Spleen (tissue), 11 donors: ENCODE data around the gene HOTAIR. TPM values are rescaled to one million over a fixed set of nuclear protein-coding genes. Genes with fewer than 3 reads are reported as not detected.

ENCODE experiments used
- DNase-seq: peaks from one replicate; pipeline ENCODE4 v3.0.0-alpha.2; 2020
- H3K27ac ChIP-seq, 8 donors: fragments of 200-600 bp; sonication (generic) in 7 of 8; 1 replicate in 4 of 8; 2 replicates in 4 of 8; pipeline versions ENCODE4 v1.5.0 to v1.8.0; 2016 to 2021; ENCODE audit warnings: inconsistent platforms in 4 of 8, mild to moderate bottlenecking in 4 of 8, moderate library complexity in 1 of 8
- H3K27me3 ChIP-seq, 7 donors: fragments of 200-600 bp; sonication (generic) in 6 of 7; replicated peaks in 1 of 7; 1 replicate in 4 of 7; 2 replicates in 3 of 7; pipeline versions ENCODE4 v1.5.0 to v1.8.0; 2016 to 2021; ENCODE audit warnings: inconsistent platforms in 3 of 7, mild to moderate bottlenecking in 1 of 7
- H3K36me3 ChIP-seq, 6 donors: fragments of 200-600 bp; sonication (generic) in 5 of 6; 1 replicate in 4 of 6; 2 replicates in 2 of 6; pipeline versions ENCODE4 v1.5.0 to v1.8.0; 2016 to 2021; ENCODE audit warnings: inconsistent platforms in 2 of 6
- H3K4me1 ChIP-seq, 6 donors: fragments of 200-600 bp; sonication (generic) in 5 of 6; 1 replicate in 3 of 6; 2 replicates in 3 of 6; pipeline versions ENCODE4 v1.5.0 to v1.8.0; 2016 to 2021; ENCODE audit warnings: inconsistent platforms in 3 of 6
- H3K4me3 ChIP-seq, 8 donors: fragments of 200-600 bp; sonication (generic) in 7 of 8; 1 replicate in 4 of 8; 2 replicates in 4 of 8; pipeline versions ENCODE4 v1.5.0 to v1.8.0; 2016 to 2021; ENCODE audit warnings: inconsistent platforms in 4 of 8, mild to moderate bottlenecking in 4 of 8, moderate library complexity in 2 of 8
- H3K9me3 ChIP-seq, 8 donors: fragments of 200-600 bp; sonication (generic) in 7 of 8; 1 replicate in 4 of 8; 2 replicates in 4 of 8; pipeline versions ENCODE4 v1.5.0 to v1.8.0; 2016 to 2021; ENCODE audit warnings: inconsistent platforms in 4 of 8
- CTCF ChIP-seq, 11 experiments: fragments of 200-600 bp in 7 of 11; fragments of 450-650 bp in 4 of 11; sonication (generic) in 4 of 11; IDR thresholded peaks in 8 of 11; conservative IDR thresholded peaks in 3 of 11; 1 replicate in 7 of 11; 2 replicates in 4 of 11; pipeline versions ENCODE4 v1.4.0 to v1.8.0; 2016 to 2021; ENCODE audit warnings: antibody characterized with exemption in 11 of 11, inconsistent platforms in 4 of 11, mild to moderate bottlenecking in 1 of 11
- POLR2A ChIP-seq, 3 donors: fragments of 450-650 bp; IDR thresholded peaks; one replicate each; pipeline ENCODE4 v1.5.1; 2017; ENCODE audit warnings: antibody characterized with exemption in 3 of 3, mild to moderate bottlenecking in 1 of 3
- POLR2AphosphoS5 ChIP-seq, 3 donors: sonication (generic); formaldehyde crosslinking; IDR thresholded peaks; one replicate each; pipeline ENCODE4 v1.5.1; 2017; ENCODE audit warnings: antibody characterized with exemption in 3 of 3
- WGBS, 5 donors: extraction: QIAGEN DNeasy Blood & Tissue Kit in 3 of 5; methylation state at CpG; one replicate each; pipeline versions ENCODE4 v1.1.5 to v1.1.7; 2013 to 2018; 5-methylcytosine and 5-hydroxymethylcytosine counted together
- intact Hi-C: fragments of 100-400 bp; cut with DNase I; formaldehyde crosslinking; loops from one replicate; pipeline ENCODE4 v1.15.0; 2023; ENCODE audit warnings: low total_unique reads
- polyA plus RNA-seq, 3 donors: library from polyadenylated mRNA; stranded (reverse); fragments of 200-250 nt; gene quantifications; one replicate each; pipeline ENCODE4 v1.2.1, GENCODE V29; 2013
- total RNA-seq, 7 donors: library from RNA; depleted of rRNA in 3 of 7; stranded (reverse); fragments of >200 nt in 3 of 7; fragmentation: NEBNext Ultra II Directional in 4 of 7; extraction: Animal tissue kit (Norgen Biotek cat#: 25700) in 4 of 7; gene quantifications; one replicate each; pipeline versions ENCODE4 v1.1.0 to v1.2.1, GENCODE V29; 2016 to 2021
- donor health status: healthy with polysubstance abuse.
- donor health status: DM: no; HTN: no; CAD: no; lungs with moderate emphysema.
- donor health status: DM: no; HTN: no; CAD: no.
- donor health status: Bipolar disorder and iron deficiency.
- donor health status: healthy.
- donor health status: DM: no; HTN: no; CAD: no.
- donor health status: DM: yes; HTN: yes; CAD: no.

The HOTAIR gene
- total and polyA plus RNA-seq, 10 donors: not detected

- TF ChIP-seq POLR2A (IDR thresholded peaks at IDR 0.05): no peak
- TF ChIP-seq CTCF (IDR thresholded peaks at IDR 0.05 in 8 of 11, conservative IDR thresholded peaks at IDR 0.05 in 3 of 11): no peak
- TF ChIP-seq POLR2AphosphoS5 (IDR thresholded peaks at IDR 0.05): no peak
- Histone ChIP-seq H3K27ac (no peak overlapping the region), H3K4me3 (no peak overlapping the region), H3K27me3 (peaks cover 27 to 100% (median 99%) of the 10 kb centered on the region in 7 donors), H3K9me3 (peaks cover 0 to 3% (median 0%) of the 10 kb centered on the region in 8 donors), H3K36me3 (no peaks in the 10 kb centered on the region), H3K4me1 (peaks cover 12 to 33% (median 21%) of the 10 kb centered on the region in 6 donors)
- WGBS, 5 donors: 11 to 18% (median 13%) methylated on average over 15 of the region's 15 CpGs
- DNase-seq: no peak
- intact Hi-C loops: no loop called here
Observed at GRCh38 chr12:53978477-53979356, 4.0 kb upstream of the HOTAIR start.

GRCh38 chr12:53977596-53978445, 3.1 kb upstream of the HOTAIR start:
- peaks cover 0 to 11% (median 0%) of the 10 kb centered on the region in 8 donors for H3K9me3 ChIP-seq
- 3 to 4% (median 3%) methylated on average over 11 of the region's 11 CpGs for WGBS, 5 donors
- H3K36me3 ChIP-seq: no peaks in the 10 kb centered on the region
- TF ChIP-seq CTCF (IDR thresholded peaks at IDR 0.05 in 8 of 11, conservative IDR thresholded peaks at IDR 0.05 in 3 of 11): no peak
- TF ChIP-seq POLR2AphosphoS5 (IDR thresholded peaks at IDR 0.05): no peak
- no peak for TF ChIP-seq POLR2A (IDR thresholded peaks at IDR 0.05)
- DNase-seq: no peak
- H3K4me3 ChIP-seq: no peak overlapping the region
- intact Hi-C loops: no loop called here
- no peak overlapping the region for H3K27ac ChIP-seq
- H3K27me3 ChIP-seq: peaks cover 30 to 100% (median 99%) of the 10 kb centered on the region in 7 donors
- peaks cover 12 to 35% (median 26%) of the 10 kb centered on the region in 6 donors for H3K4me1 ChIP-seq

GRCh38 chr12:53976823-53977595, 2.3 kb upstream of the HOTAIR start:
- Histone ChIP-seq H3K9me3 (peaks cover 0 to 11% (median 0%) of the 10 kb centered on the region in 8 donors), H3K4me3 (no peak overlapping the region), H3K36me3 (no peaks in the 10 kb centered on the region), H3K27ac (no peak overlapping the region), H3K27me3 (peaks cover 28 to 100% (median 99%) of the 10 kb centered on the region in 7 donors), H3K4me1 (peaks cover 12 to 35% (median 26%) of the 10 kb centered on the region in 6 donors)
- TF ChIP-seq POLR2AphosphoS5 (IDR thresholded peaks at IDR 0.05): no peak
- TF ChIP-seq POLR2A (IDR thresholded peaks at IDR 0.05): no peak
- TF ChIP-seq CTCF (IDR thresholded peaks at IDR 0.05 in 8 of 11, conservative IDR thresholded peaks at IDR 0.05 in 3 of 11): no peak
- DNase-seq: no peak
- intact Hi-C loops: no loop called here
- 9 to 17% (median 11%) methylated on average over 9 of the region's 9 CpGs for WGBS, 5 donors
